Occipital lobe (tissue), 2 donors: ENCODE measurements around the gene SURF6. TPM values are rescaled to one million over a fixed set of nuclear protein-coding genes. Genes with fewer than 3 reads are reported as not detected.

ENCODE experiments used
- DNase-seq: peaks from one replicate; lab custom pipeline; 2025; lab: John Stamatoyannopoulos, UW
- total RNA-seq: library from RNA; depleted of rRNA; stranded (reverse); fragments of >200 nt; gene quantifications from one replicate; pipeline ENCODE4 v1.2.3, GENCODE V29; 2014

The SURF6 gene
- total RNA-seq, 1 donor from 2014 or later: 14.7 TPM

DNA sequence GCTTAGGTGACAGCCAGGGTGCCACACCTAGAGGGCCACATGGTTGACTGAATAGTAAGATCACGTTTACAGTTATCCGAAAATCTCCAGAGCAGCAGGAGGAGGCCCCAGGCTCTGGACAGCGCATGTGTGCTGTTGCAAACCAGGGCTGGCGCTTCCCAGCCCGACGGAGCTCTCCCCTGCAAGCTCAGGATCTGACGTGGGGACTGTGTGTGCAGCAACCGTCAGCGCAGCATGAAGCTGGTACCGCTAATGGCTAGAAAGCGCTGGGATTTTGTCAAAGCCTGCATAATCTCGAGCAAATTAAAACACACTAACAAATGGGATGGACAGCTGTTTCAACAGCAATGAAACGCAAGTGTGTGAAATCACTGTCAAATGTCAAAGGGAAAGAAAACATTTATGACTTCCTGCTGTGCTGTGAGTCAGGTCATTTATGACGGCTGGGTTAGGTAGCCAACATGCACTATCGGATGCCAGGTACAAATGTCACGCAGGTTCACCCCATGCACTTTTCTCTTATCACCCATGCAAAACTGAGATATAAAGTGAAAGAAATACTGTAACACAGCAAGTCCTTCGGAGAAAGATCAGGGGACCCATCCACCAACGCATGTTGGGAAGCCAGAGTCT lies 32.4 kb upstream of the SURF6 start:
- no peak for DNase-seq

DNA sequence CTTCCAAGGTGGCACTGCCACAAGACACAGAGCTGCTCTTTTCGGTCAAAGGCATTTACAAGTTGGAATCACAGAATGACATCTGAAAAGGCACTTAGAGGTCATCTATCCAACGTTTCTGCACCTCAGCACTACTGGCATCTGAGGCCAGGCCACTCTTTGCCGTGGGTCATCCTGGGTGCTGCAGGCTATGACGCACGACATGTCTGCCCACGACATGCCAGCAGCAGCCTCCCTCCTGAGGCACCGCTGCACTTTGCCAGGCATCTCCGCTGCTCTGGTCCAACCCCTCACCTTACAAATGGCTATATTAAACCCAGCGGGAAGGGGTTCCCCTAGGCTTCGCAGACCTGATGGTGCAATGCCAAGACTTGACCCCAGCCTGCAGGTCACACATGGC lies 31.8 kb upstream of the SURF6 start:
- DNase-seq: no peak

DNA sequence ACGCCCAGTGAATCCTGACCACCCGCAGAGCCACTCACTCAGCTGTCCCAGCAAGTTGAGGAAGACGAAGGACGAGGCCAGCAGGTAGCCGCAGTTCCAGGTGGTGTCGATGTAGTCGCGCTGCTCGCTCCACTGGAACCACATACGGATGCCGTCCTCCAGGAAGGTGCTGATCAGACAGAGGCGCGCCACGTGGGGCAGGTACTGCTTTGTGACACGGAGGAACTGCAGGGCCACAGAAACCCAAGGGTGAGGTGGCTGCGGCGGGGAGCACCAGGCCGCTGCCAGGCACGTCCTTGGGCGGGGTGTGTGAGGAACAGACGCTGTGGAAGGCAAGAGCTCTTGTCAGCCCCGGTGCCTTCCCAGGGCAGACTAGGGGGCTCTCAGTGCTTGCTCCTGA lies 31.2 kb upstream of the SURF6 start:
- DNase-seq: no peak

DNA sequence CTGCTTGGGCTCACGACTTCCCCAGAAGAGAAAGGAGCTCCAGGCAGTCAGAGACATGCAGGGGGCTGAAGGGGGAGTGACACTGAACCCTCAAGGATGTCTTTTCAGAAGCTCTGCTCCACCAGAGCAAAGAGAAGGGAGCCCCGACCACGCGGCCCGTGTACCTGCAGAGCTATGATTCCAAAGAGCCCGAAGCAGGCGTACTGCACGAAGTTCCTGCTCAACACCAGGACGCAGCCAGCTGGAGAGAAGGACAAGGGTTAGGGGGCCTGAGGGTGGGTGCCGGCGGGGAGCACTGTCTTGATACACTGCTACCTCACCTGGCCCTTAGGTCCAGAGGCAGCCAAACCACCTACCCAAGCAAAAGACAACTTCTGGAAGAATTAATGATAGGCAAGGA lies 30.4 kb upstream of the SURF6 start:
- DNase-seq: no peak

DNA sequence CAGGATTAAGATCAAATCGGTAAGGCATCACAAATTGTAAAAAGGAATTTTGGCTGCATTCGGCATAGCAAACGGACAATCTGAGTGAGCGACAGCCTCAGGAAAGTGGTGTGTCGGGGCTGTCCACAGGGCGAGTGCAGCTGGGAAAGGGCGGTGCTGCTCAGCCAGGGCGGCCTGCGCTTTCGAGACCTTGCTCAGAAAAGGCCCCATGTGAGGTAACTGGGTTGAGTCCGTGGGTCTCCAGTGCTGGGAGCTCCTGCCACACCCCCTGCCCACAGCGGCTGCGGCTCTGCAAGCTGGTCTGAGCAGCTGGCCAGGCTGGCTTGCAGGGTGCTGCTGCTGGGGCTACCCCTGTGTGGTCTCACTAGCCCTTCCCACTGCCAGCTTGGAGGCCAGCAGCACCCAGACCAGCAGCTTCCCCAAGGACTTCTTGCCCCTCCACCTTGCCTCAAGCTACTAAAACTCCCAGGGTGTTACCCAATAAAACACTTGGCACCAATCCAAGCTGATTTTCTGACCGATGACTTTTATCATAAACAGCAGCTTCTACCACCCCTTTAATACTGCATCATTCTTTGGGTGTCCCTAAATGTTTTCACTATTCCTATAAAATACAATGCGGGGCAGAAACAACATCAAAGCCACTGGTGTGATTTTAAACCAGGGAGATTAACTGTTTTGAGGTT lies 26.5 kb upstream of the SURF6 start:
- no peak for DNase-seq

DNA sequence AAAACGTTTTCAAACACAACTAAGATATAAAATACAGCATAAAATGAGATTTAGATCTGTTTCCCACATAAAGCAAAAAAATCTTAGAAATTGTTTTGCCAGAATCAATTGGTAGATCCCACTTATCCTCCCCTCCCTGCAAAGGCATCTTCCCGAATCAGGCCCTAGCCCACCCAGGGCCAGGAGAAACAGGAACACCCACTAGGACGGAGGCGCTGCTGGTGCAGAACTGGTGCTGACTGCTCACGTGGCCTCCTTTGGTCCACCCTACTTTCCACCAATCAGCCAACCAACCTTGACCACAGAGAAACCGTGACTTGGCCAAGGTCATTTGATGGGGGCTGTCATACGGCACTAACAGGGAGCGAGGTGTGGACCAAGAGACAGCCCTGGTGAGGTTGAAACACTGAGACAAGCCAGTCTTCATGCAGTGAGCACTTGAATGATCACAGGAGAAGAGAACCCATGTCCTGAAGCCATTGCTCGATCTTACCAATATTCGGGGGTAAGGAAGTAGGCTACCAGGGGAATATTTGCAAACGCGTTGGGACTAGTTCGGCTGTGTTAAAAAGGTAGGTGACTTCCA lies 25.6 kb upstream of the SURF6 start:
- DNase-seq: no peak

DNA sequence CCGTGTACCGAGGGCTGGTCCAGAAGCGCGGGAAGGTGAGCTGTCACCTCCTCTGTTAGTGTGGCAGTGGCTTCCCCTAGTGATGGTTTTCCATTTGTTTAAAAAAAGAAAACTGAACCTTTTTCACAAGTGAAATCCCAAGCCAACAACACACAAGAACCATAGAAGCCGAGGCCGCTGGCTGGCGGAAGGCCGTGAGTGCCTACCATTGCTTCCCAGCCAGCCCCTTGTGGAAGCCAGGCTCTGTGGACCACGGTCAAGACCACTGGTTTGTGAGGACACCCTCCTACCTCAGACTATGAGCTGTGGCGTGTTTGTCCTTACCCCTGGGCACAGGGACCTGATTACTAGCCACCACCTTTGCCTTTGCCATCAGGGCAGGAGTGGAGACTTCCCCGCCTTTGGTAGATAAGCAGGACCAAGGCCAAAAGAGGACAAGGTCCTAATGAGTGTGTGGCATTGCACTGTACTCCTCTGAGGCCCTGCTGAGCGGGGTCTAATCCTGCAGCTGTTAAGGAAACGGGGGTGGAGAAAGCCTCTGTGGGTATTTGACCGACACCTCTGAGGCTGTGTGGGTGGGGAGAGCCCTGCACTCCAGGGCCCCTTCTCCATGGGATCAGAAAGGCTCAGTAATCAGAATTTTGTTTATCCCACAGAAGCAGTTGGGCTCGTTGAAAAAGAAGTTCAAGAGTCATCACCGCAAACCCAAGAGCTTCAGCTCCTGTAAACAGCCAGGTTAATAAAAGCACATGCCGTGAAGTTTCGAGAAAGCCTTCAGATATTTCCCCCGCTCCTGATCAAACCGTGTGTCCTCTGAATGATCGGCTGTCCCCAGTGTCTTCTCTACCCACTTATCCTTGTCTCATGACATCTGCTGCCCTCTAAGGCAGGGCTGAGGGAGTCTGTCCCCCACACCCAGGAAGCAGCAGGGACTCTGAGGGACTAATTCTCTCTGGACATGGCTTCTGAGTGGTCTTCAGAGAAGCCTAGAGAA lies 24.7 kb upstream of the SURF6 start:
- DNase-seq: no peak

DNA sequence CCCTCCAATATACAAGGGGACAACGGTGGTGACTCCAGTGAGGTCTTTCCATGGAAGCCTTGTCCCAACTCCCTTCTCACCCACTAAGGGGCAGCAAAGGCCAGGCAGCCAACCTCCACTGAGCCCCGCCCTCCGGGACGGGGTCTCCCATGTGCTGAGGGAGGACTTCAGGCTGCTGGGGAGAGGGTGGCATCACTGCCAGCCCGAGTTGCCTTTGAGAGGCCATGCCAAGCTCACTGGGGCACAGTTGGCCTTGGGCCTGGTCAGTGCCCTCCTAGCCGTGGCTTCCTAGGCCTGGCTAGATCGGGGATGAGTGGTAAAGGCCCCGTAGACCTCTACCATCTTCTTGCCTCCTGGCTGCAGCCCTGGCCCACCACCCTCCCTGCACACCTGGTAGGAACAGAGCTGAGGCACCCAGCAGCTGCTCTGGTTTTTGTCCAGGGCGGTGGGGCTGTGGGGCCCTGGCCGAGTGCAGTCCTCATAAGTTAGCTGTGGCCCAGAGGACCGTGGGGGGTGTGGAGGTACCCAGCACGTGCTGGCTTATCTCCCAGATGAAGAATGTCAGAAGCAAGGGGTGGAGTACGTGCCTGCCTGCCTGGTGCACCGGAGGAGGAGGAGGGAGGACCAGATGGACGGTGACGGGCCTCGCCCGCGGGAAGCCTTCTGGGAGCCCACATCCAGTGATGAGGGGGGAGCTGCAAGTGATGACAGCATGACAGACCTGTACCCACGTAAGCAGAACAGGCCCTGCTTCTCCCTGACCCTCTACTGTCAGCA lies 23.6 kb upstream of the SURF6 start:
- no peak for DNase-seq

DNA sequence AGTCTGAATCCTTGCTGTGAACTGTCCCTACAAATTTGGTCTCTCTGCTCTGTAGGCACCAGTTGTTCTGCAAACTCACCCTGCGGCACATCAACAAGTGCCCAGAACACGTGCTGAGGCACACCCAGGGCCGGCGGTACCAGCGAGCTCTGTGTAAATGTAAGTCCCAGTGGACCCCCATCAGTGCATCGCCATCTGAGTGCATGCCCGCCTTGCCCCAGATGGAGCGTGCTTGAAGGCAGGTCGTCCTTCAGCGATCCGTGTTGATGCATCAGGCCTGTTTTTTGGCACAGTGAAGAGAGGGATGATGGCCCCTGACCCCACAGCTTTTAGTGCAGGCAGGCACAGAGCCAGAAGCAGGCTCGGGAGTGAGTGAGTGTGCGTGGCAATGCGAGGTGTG lies 21.7 kb upstream of the SURF6 start:
- no peak for DNase-seq

DNA sequence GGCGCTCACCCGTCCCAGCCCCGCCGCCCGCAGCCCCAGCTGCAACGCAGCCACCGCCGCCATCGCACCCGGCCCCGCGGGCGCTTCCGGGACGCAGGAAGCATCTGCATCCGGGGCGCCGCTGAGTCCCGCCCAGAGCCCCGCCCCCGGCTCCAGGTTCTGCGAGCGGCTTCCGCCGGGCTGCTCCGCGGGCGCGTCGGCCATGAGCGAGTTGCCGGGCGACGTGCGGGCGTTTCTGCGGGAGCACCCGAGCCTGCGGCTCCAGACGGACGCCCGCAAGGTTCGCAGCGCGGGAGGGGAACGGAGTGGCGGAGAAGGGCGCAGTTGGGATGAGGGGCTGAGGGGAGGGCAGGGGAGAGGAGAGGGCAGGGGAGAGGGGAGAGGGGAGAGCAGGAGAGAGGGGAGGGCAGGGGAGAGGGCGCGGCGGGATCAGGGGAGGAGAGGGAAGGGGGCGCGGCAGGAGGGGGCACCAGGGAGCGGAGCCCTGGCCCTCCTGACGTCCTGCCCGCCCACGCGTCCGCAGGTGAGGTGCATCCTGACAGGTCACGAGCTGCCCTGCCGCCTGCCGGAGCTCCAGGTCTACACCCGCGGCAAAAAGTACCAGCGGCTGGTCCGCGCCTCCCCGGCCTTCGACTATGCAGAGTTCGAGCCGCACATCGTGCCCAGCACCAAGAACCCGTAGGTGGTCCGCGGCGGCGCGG lies 20.6 kb upstream of the SURF6 start, which contains the start of the genes SURF1 and SURF2:
Gene SURF1 (minus strand): TSS at position 97 of the 701 bp plus-strand sequence. CDS start 34 bp downstream, at position 63.
Gene SURF2 (plus strand): TSS at position 160 of the 701 bp plus-strand sequence. CDS start 43 bp downstream, at position 203.
- DNase-seq: peak; percentile 78

DNA sequence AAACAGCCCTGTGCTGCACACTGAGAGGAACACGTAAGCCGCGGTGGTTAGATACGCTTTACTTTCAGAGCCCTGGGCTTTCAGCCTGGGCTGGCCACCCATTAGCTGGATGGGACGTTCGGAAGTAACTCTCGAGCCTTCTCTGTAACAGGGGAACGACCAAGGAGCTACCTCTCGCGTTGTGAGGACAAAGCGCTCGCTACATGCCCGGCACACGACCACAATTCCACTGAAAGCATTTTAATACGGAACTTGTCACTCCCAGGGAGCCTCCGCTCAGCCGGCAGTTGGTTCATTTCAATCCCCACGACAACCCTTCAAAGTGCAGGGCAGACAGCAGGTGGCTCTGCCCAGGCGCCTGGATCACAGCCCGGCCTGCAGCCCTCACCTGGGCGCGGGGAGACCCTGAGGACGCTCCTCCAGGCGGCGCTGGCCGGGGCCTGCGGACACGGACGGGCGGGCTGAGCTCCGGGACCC lies 19.9 kb upstream of the SURF6 start:
- no peak for DNase-seq

DNA sequence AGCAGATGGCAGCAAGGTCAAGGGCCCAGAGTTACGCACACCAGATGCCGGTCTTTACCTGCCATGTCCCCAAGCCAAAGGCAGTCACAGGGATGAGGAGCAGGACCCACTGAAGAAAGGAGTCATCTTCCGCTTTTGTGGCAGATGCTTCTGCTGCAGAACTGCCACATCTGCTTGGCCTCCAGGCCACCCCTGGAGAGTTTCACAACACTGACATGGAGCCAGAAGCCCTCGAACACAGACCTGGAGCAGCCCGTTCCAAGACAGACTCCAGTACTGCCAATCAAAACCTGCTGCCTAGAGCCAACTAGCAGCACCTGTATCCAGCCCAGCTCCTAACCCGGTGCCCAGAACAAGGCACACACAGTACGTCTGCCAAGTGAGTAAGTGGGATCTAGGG lies 18.8 kb upstream of the SURF6 start:
- DNase-seq: no peak

DNA sequence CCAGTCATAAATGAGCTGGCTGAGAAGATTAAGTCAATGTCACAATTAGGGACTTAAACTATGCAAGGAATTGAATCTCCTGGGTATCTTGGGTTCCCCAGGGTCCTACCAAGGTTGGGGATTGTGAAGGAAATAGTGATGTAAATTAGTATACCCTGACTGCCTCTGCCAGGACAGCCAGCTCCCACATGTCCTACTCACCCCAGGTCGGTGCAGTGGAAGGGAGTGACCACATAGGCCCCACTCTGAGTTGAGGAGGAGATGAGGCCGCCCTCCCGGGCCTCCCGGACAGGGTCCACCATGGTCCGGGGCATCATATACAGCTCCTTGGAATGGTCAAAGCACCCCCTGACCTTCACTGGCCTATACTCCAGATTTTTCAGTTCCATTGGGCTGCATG lies 17.6 kb upstream of the SURF6 start:
- DNase-seq: no peak

DNA sequence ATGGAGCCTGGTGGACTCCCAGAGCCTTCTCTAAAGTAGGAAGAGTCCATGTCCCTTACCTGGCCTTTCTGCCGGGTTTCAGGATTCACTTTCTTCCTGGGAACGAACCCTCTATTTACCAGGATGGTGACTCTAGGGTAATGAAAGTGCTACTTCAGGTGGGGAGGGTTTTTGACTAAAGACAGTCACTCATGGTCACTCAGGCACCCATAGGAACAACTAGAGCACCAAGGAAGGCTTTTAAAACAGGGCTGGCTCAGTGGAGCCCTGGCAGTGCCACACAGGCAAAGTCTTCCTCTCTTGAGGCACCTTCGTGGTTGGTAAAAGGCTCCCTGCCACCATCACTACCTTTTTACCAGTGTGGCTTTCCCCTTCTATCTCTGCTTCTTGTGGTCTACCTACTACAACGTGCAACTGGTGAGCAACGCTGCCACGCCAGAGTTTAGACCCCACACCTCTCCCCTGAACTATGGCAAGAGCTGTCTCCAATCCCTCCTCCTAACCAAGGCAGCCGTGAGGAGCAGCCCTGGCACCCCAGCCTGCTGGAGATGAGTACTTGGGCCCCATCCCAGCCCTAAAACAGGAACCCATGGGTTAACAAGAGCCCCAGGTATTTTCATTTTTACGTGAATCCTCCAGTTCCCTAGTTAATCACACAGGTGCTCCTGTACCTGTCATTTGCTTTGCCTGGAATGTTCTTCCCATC lies 16.8 kb upstream of the SURF6 start:
- no peak for DNase-seq

DNA sequence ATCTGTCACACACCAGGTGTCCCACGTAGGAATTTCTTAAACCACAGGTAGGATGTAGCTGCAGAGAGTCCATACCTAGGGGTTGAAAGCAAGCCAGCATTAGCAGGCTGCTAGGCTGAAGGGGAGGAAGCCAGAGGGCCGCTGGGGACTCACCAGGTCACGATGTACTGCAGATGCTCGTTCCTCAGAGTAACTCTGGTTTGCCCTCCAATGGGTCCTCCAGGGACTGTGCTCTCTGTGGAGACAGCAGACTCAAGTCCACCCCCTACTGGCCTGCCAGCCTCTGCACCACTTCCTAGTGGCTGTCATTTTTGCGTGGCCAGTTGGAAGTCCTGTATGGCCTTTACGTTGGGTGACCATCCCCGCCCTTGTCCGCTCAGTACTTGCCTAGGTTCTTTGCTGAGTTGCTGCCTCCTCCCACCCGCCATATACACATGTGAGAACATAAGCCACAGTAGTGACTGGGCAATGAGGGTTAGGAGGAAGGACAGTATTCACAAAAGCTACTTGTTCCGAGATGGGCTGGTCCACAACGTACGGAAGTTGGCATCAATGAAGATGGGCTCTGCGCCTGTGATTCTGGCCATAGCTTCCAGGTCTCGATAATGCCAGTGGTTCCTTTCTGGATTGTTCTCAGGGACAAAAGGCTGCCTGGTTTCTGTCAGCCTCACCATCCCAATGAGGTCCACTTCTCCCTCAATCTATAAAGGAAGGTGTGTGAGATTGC lies 16.1 kb upstream of the SURF6 start:
- no peak for DNase-seq

DNA sequence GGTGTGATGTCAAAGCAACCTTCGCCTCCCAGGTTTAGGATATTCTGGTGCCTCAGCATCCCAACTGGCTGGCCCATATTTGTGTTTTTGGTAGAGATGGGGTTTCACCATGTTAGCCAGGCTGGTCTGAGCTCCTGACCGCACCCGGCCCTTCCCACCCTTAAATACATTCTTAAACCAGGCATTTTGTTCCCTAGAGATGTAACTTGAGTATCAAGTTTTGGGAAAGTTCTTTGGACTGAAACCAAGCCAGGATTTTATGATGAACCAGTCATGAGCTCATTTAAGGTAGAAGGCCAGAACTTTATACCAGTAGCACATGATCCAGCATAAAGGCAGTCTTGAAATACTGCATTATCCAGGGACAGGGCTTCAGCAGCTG lies 15.5 kb upstream of the SURF6 start:
- no peak for DNase-seq

DNA sequence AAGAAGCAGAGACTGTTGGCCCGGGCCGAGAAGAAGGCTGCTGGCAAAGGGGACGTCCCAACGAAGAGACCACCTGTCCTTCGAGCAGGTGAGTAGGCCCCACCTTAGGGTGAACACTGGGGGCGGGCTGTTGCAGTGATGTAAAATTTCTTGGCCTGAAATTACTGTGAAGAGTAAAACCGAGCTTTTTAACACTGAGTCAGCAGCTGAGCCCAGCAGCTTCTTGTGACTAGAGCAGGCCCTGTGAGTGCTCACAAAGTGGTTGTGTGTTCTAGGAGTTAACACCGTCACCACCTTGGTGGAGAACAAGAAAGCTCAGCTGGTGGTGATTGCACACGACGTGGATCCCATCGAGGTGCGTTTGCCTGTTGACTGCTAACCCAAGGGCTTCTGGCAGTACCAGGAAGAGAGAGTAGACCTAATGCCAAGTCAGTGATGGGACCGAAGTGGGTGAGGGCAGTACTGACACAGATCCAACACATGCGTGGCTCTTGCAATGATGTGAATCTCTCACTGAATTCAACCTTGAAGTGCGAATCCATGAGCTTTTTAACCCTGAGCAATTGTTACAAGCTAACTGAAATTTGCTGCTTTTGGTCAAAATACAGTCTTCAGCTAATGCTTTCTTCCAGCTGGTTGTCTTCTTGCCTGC lies 14.1 kb upstream of the SURF6 start:
- no peak for DNase-seq
